D721Med (cell line): ENCODE data around the gene MYBPHL.

Experiments used
- DNase-seq: peaks from one replicate; pipeline ENCODE4 v3.0.0; 2011; ENCODE audit warnings: low spot score; ENCODE audit not compliant: insufficient read length
- FAIRE-seq: peaks from 2 replicates; lab custom pipeline; 2011; peaks lifted over from hg19 to GRCh38; lab: Jason Lieb, UNC
- TF ChIP-seq, protein P1 (sequence below): IDR thresholded peaks from 2 replicates; pipeline ENCODE4 v1.5.1; 2012; ENCODE audit warnings: mild to moderate bottlenecking, control low read depth; ENCODE audit not compliant: insufficient read depth; ENCODE audit errors: missing control alignments

MYBPHL gene

DNA sequence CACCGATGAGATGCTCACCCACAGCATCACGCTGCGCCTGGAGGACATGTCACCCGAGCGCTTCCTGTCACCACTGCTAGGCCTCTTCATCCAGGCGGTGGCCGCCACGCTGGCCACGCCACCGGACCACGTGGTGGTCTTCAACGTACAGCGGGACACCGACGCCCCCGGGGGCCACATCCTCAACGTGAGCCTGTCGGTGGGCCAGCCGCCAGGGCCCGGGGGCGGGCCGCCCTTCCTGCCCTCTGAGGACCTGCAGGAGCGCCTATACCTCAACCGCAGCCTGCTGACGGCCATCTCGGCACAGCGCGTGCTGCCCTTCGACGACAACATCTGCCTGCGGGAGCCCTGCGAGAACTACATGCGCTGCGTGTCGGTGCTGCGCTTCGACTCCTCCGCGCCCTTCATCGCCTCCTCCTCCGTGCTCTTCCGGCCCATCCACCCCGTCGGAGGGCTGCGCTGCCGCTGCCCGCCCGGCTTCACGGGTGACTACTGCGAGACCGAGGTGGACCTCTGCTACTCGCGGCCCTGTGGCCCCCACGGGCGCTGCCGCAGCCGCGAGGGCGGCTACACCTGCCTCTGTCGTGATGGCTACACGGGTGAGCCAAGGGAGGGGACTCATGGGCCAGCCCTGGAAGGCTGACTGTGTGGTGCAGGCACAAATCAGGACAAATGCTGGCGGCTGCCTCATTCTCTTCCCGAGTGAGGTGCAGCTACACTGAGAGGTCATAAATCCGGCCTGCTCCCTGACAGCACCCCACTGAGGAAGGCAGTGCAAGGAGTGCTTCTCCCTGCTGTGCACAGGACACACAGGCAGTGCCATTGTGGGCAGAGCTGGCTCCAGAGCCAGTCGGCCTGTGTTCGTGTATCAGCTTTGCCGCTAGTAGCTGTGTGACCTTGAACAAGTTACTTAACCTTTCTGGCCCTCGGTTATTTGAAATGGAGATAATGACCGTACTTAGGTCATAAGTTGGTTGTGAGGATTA lies 48.0 kb downstream of the MYBPHL start:
- TF ChIP-seq, protein P1, sequence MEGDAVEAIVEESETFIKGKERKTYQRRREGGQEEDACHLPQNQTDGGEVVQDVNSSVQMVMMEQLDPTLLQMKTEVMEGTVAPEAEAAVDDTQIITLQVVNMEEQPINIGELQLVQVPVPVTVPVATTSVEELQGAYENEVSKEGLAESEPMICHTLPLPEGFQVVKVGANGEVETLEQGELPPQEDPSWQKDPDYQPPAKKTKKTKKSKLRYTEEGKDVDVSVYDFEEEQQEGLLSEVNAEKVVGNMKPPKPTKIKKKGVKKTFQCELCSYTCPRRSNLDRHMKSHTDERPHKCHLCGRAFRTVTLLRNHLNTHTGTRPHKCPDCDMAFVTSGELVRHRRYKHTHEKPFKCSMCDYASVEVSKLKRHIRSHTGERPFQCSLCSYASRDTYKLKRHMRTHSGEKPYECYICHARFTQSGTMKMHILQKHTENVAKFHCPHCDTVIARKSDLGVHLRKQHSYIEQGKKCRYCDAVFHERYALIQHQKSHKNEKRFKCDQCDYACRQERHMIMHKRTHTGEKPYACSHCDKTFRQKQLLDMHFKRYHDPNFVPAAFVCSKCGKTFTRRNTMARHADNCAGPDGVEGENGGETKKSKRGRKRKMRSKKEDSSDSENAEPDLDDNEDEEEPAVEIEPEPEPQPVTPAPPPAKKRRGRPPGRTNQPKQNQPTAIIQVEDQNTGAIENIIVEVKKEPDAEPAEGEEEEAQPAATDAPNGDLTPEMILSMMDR, result no peak
- no peak for DNase-seq
- FAIRE-seq, result no peak

DNA sequence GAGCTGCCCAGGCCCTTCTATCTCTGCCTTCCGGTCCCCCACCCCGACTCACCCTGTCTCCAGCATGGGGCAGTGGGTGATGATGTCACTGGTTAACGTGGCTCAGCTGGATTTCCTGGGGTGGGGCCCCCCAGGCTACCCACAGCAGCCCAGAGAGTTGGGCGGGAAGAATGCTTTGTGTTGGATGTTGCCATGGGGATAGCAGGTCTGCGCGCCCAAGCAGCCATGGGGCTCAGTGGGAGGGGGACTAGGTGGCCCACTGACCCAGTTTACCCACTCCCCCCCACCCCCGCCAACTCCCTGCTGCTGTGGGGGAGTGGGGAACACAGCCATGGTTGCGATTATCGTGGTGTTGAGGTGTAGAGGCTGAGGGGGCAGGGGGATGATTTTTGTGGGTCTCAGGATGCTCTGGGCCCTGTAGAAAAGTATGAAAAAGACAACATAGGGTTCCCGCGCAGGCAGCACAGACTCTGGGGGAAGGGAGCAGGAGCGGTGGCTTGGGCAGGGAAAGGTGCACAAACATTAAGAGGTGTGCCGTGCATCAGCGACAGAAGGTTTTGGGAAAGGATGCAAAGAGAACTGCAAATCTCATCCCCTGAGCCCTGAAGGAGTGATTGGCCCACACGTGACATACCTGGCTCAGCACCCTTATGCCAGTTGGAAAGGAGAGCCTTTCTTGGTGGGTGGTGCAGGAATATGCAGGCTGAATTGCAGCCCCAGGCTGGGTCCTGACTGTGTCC lies 49.0 kb downstream of the MYBPHL start:
- TF ChIP-seq, protein P1, result no peak
- DNase-seq (no peak), FAIRE-seq (no peak)

DNA sequence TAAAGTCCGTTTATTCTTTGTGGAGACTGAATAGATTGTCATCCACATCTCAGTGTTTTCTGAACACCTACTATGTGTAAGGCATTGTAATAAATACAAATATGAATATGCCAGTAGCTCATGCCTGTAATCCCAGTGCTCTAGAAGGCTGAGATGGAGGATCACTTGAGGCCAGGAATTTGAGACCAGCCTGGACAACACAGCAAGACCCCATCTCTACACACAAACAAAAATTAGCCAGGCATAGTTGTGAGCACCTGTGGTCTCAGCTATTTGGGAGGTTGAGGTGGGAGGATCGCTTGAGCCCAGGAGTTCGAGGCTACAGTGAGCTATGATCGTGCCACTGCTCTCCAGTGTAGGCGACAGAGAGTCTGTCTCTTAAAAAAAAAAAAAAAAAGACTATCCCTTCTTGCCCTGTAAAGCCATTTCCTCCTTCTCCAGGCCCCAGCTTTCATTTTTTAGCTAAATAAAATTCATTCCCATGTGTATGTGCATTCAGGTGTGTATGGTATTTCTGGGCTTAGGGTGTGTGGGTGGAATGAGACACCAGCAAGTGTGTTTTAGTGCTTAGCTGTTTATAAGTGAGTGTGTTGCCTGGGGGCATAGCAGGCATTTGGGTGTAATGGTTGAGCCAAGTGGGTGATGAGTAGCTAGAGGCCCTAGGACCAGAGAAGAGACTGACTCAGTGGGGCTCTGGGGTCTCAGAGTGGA lies 49.7 kb downstream of the MYBPHL start:
- FAIRE-seq (no peak), DNase-seq (no peak)
- TF ChIP-seq, protein P1, result no peak

DNA sequence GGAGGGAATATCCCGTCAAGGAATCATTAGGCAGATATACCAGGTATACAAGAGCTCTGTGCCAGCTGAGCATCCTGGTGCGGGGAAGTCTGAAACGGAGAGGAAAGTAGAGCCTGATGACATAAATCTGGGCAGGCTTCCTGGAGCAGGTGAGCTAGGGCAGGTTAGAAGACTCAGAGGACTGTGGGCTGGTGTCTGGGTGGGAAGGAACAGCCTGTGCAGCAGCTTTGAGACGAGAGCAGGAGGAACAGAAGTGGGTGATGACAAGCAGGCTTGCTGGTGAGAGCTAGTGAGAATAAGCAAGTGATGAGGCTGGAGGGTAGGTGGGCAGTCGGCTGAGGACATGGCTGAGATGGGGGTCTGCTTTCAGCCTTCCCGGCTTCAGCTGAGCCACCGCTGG lies 50.7 kb downstream of the MYBPHL start:
- no peak for DNase-seq
- no peak for FAIRE-seq
- TF ChIP-seq, protein P1, result no peak

DNA sequence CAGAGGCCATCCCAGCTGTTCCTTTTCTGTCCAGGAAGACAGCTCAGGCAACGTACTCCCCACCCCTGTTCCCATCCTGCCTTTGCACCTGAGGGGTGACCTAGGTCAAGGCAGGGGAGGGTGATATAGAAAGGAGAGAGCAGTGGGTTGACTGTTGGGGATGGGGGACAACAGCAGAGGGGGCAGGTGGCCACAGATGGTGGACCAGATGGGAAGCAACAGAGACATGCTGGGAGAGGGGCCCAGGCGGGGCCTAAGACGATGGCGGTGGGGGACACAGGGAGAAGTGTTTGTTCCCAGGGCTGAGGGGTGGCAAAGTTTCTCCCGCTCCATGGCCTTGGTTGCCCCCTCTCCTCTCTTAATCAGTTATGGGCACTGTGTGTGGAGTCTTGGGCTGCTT lies 51.1 kb downstream of the MYBPHL start:
- FAIRE-seq (no peak), DNase-seq (no peak)
- TF ChIP-seq, protein P1, result no peak

DNA sequence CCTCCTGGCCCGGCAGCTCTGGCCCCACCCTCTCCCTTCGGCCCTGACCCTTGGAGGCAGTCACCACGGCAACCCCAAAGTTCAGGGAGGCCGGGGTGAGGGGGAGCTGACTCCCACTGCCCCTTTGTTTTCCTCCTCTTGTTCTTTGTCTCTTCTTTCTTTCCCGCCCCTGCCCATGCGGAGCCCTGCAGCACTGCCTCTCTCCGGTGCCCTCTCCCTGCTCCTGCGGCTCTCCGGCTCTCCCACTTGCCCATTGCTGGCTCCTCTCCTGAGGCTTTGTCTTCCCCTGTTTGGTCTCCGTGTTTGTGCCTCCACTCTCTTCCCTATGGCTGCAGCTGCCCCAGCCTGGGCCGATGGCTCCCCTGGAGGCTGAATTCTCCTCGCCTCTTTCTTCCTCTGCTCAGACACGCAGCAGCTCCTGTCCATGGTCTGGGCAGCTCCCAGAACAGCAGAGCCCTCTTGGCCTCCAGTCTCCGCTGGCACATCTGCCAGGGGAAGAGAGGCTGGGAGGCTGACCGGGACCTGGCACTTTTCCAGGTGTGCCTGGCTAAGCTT lies 51.6 kb downstream of the MYBPHL start:
- no peak for FAIRE-seq
- TF ChIP-seq, protein P1, result no peak
- no peak for DNase-seq
